NCI-H187 (cell line): ENCODE results near the gene GDPD5.

Experiments
- DNase-seq, 2 experiments: peaks; one replicate each; lab custom pipeline; 2025; lab: John Stamatoyannopoulos, UW

Gene GDPD5, protein sequence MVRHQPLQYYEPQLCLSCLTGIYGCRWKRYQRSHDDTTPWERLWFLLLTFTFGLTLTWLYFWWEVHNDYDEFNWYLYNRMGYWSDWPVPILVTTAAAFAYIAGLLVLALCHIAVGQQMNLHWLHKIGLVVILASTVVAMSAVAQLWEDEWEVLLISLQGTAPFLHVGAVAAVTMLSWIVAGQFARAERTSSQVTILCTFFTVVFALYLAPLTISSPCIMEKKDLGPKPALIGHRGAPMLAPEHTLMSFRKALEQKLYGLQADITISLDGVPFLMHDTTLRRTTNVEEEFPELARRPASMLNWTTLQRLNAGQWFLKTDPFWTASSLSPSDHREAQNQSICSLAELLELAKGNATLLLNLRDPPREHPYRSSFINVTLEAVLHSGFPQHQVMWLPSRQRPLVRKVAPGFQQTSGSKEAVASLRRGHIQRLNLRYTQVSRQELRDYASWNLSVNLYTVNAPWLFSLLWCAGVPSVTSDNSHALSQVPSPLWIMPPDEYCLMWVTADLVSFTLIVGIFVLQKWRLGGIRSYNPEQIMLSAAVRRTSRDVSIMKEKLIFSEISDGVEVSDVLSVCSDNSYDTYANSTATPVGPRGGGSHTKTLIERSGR

DNA sequence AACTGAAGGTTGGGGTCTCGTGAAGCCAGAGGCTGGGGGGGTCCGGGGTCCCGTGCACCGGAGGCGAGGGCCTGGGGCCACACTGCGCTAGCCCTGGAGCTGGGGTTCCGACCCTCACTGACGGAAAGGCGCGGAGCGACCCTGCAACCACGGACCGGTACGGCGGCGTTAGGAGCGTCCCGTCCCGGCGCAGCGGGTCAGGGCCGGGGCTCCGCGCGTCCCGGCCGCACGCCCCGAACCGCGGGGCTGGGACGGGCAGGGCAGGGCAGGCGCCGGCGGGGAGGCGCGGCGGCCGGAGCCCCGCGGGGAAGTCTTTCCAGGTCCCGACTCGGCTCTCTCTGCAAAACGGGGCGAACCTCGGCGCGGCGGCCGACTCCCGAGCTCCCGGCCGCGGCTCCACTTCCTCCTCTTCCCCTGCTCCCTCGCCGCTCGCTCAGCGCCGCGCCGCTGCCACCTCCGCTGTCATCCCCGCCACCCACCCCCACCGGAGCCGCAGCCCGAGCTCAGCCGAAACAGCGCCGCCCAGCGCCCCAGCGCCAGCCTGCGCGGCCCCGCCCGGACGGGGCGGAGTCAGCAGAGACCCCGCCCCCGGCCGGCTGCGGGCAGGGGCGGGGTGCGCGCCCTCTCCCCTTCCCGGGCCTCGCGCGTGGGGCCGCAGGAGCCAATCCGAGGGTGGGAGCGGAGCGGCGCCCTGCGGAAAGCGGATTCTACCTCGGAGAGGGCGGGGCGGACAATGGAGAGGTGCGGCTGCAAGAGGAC lies at the start of gene GDPD5:
Gene GDPD5 (minus strand): TSS at position 509 of the 759 bp plus-strand sequence. CDS start 48,206 bp downstream, outside the sequence.
- DNase-seq = peak; percentile 75 to 86

DNA sequence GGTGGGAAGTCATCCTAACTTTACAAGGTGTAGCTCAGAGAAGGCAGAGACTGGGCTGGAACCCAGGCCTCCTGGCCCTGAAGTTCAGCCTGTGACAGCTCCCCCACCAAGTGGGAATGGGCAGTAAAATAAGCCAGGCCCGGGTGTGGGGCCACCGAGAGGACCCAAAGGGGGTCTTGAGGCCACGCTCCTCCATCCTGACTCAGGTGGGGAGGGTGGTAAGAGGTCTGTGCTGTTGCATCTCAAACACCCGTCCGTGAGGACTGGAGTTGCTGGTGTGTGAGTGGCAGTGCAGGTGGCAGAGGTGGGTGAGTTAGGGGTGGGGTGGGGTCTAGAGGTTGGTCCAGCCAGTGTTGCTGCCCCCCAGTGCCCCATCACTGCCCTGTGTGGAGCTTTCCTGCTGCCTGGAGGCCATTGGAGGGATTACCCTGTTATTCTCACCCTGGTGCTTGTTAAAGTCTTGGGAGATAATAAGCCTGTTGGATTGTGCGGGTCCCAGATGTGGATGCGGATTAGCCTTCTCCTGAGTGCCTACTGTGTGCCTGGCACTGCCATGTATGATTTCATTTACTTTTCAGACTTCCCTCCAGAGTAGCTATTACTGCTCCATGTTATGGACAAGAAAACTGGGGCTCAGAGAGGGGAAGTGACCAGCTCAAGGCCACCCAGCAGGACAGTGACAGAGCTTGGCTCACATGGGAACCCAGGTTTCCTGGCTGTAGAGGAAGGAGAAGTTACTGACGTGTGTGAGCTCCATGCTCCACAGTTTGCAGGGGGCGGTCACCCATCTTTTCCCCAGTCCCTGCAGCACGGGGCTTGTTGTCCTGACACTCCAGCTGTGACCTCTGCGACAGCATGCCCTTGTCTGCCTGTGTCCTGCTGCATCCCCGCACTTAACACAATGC lies 49.2 kb upstream of the GDPD5 start:
- no peak for DNase-seq

DNA sequence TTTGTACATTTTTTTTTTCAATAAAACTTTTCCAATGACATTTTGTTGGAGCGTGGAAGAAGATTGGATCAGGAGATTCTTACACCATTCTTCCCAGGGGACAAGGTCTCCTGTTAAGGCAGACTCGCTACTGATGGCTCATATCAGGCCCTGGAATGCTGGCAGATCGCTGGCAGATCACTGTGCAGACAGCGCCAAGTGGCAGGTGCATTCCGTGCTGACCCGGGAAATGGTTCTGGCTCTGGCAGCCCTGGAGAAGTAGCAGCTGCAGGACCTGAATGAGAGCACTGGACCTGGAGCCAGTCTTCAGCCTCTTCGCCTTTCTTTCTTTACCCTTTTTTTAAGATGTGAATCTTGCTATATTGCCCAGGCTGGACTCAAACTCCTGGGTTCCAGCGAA lies 47.0 kb upstream of the GDPD5 start:
- no peak for DNase-seq

DNA sequence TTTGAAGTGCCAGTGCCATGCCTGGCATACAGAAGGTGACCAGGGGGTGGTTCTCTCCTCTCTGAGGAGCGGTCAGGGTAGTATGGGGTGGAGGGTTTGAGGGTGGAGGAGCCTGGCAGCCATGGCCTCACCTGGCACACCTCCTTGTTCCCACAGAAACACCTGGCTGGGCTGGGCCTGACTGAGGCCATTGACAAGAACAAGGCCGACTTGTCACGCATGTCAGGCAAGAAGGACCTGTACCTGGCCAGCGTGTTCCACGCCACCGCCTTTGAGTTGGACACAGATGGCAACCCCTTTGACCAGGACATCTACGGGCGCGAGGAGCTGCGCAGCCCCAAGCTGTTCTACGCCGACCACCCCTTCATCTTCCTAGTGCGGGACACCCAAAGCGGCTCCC lies 45.9 kb upstream of the GDPD5 start:
- no peak for DNase-seq

DNA sequence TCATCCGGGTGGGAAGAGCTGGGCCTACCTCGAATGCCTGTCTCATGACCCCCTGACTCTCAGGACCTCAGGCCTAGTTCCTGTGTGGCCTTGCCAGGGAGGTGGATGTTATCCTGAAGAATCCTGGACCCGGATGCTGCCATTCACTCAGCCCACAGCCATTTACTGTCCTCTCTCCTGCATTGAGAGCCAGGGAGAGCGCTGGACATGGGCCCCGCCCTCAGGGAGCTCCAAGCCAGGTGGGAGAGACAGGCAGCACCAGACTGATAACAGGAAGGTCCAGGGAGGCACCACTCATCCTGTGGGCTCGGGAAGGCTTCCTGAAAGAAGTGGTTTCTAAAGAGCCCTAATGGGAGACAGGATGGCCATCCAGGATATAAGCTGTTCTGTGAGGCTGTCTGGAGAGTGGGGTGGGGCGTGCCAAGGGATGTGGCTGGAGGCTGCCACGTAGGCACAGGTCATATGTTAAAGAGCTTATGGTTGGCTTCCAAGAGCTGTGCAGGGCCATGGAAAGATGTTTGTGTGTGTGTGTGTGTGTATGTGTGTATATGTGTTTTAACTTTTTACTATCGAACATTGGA lies 44.9 kb upstream of the GDPD5 start:
- DNase-seq = peak; percentile 25

DNA sequence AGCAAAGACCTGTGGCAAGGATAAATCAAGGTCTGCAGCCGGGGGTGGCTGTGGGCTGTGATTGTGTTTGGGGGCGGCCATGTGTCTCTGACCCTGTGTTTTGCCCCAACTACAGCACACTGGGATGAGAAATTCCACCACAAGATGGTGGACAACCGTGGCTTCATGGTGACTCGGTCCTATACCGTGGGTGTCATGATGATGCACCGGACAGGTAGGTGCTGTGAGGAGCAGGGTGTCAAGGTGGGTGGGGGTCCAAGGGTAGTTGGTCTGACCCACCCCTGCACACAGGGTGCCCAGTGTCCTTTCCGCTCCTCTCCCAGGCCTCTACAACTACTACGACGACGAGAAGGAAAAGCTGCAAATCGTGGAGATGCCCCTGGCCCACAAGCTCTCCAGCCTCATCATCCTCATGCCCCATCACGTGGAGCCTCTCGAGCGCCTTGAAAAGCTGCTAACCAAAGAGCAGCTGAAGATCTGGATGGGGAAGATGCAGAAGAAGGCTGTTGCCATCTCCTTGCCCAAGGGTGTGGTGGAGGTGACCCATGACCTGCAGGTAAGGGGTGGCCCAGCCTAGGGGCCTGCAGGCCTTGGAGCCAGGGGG lies 43.0 kb upstream of the GDPD5 start:
- DNase-seq = no peak

DNA sequence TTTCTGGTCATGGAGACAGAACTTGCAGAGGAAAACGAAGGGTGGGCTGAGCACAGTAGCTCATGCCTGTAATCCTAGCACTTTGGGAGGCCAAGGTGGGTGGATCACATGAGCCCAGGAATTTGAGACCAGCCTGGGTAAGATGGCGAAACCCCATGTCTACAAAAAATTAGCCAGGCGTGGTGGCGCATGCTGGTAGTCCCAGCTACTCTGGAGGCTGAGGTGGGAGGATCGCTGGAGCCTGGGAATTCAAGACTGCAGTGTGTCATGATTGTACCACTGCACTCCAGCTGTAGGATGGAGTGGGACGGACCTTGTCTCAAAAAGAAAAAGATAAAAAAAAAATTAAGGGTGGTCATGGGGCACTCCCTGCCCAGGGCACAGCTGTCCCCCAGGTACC lies 42.2 kb upstream of the GDPD5 start:
- DNase-seq = no peak

DNA sequence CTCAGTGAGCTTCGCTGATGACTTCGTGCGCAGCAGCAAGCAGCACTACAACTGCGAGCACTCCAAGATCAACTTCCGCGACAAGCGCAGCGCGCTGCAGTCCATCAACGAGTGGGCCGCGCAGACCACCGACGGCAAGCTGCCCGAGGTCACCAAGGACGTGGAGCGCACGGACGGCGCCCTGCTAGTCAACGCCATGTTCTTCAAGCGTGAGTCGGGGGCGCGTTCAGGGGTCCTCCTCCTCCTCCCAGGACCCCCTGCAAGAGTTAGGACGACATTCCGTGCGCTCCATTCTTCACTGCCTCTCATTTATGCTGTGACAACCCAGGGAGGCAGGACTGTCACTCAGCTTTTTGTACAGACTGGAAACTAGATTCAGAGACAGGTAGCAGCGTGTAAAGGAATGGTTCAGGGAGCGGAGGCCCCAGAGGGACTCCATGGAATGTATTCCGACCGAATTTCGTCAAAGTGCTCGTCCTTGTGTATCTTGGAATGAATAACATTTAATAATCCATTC lies 41.1 kb upstream of the GDPD5 start:
- no peak for DNase-seq

DNA sequence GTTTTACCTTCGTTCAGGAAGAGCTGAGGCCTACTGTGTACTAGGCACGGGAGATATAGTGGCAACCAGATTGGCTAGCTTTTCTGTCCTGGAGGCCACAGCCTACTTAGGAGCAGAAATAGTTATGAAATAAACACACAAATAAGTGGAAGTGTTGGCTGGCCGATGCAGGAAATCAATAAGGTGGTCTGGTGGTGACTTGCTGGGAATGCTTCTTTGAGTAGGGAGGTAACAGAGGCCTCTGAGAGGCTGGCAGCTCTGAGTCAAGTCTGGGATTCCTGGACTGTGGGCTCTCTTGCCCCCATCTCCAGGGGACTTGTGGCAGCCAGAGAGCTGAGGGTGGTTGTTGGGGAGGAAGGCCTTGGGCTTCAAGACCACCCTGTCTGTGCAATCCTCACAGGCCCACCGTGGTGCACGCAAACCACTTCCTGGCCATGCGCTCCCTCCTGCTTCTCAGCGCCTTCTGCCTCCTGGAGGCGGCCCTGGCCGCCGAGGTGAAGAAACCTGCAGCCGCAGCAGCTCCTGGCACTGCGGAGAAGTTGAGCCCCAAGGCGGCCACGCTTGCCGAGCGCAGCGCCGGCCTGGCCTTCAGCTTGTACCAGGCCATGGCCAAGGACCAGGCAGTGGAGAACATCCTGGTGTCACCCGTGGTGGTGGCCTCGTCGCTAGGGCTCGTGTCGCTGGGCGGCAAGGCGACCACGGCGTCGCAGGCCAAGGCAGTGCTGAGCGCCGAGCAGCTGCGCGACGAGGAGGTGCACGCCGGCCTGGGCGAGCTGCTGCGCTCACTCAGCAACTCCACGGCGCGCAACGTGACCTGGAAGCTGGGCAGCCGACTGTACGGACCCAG lies 40.4 kb upstream of the GDPD5 start:
- no peak for DNase-seq

DNA sequence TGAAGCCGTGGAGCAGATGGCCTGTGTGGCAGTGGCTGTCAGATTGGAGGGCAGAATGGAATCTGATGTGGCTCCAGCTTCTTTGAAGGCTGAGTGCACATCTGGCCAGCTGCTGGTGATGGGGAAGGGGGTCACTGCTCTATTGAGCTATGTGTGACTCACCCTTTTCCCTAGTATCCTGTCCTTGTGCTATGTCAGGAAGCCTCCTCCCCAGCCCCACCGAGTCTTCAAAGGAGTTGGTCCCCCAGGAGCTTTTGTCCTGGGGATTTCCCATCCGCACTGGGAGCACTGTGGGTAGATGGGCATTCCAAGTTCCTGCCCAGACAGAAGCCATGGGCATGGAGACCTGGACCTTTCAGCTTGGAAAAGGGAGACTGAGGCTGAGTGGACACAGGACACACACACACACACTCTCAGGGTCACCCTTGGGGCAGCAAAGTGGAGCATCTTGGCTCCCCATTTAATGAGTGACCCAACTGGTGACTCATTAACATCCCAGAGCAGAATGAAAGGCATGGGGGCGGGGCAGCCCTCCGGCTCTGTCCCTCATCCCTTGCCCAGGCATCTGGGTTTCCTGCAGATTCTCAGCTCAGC lies 39.6 kb upstream of the GDPD5 start:
- DNase-seq = no peak

DNA sequence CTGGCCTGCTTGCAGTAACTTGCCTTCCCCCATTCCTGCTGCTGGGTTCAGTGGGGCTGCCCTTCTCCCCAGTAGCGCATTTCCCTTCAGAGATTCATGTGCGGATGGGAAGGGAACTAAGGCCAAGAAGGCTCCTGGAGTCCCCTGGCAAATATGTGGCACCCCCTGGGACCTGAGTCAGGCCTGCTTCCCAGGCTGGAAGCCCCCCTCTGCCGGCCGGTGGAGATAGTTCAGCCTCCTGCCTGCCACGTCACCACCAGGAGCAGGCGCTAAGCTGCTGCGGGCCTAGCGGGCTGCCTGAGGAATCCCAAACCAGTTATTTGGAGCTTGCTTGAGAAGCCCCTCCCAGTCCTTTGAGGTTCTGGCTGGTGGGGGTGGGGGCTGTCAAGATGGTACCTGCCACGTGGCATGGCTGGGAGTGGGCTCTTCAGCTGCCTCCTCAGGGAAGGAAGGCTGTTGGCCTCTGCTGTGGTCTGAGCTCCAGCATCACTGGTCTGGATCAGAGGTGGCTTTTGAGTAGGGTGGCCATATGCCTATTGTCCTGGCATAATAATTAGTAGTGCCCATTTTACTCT lies 38.3 kb upstream of the GDPD5 start:
- no peak for DNase-seq

DNA sequence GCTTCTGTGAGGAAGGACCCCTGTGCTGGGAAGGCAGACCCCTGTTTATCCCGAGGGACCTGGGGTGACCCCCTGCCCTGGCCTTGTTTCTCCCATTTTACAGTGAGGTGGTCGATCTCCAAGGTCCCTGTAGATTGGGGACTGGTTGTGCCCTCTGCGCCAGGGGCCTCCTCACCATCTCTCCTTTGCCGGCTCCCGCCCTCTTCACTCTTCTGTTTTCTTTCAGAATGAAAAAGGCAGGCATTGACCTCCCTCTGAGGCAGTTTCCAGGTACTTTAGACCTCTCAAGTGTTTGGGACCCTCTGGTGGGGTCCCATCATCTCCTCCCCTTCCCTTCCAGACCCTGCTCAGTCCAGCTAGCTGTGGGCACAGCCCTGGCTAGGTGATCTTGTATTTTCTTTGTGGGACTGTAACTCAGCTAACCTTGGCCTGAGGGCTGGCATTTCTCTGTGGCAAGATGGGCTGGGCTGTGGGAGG lies 37.8 kb upstream of the GDPD5 start:
- DNase-seq = no peak

DNA sequence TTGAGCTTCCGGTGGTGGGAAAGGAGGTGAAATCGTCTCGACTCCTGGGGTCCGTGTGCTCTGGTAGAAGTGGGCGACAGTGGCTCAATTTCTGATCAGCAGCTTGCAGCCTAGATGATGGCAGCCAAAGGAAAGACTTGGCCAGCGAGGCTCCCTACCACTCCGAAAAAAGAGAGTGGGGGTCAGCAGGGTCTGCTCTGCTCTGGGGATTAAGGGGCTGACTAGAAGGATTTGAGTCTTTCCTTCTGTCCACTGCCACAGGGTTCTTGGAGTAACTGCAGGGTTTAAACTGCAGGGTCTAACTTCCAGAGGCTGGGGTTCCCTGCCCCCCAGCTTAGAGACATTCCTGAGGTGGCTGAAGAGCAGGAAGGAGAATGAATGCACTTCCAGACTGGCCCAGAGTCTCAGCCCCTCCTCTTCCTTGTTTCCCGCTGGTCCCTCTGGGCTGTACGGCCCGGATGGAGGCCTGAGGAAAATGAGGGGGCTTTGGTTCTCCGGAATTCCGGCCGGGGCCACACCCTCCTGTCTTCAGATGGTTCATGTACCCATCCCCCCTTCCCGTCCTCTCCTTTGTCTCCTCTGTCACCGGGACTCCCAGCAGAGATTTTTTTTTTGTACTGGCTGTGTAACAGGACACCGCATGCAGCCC lies 37.2 kb upstream of the GDPD5 start:
- no peak for DNase-seq

DNA sequence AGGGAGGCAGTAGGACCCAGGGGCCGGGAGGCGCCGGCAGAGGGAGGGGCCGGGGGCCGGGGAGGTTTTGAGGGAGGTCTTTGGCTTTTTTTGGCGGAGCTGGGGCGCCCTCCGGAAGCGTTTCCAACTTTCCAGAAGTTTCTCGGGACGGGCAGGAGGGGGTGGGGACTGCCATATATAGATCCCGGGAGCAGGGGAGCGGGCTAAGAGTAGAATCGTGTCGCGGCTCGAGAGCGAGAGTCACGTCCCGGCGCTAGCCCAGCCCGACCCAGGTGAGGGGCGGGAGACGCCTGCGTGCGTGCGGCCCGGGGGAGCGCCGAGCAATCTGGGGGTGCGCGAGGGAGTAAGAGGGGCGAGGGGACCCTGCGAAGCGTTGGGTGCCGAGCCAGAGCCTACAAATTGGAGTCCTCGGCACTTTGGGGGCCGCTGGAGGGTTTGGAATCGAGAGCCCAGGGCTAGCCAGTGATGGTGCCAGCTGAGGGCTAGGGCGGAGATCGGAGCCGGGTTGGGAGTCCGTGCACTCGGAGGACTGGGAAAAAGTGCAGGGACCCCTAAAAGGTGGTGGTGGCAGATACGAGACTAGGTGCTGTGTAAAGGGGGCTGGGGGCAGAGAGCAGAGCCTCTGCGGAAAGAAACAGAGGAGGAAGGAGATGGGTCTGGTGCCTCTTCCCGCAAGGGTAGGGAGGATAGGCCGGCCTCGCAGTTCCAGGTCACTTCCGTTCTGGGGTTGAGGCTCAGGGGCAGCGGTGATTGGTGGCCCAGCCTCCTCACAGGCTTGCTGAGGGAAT lies 36.5 kb upstream of the GDPD5 start, which contains the start of gene SERPINH1:
Gene SERPINH1 (plus strand): TSS at position 206 of the 788 bp plus-strand sequence. CDS start 4,097 bp downstream, outside the sequence.
- DNase-seq = no peak

DNA sequence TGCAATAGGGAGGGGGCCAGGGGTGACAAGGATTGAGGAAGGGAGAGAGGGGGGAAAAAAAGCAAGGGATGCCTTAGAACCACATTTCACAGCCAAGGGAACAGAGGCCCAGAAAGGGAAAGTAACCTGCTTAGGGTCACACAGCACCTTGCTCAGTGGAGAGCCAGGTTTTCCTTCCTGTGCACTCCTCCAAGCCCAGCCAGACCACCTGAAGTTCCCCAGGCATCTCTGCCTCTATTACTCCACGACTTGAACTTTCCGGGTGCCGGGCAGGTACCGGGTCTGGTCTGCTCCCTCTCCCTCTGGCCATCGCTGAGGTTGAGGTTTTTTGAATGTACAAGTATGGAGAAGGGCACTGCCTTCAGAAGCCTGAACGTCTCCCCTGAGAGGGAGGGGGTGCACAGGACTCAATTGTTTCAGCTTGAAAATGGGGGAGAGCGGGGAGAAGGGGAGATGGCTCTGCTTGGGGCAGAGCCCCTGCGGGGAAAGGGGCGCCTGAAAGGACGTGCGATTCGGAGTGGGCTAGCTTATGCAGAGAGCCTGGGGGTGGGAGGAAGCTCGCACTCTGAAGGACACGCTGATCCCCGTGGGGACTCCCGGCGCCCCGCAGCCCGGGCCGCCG lies 35.8 kb upstream of the GDPD5 start:
- DNase-seq = no peak

DNA sequence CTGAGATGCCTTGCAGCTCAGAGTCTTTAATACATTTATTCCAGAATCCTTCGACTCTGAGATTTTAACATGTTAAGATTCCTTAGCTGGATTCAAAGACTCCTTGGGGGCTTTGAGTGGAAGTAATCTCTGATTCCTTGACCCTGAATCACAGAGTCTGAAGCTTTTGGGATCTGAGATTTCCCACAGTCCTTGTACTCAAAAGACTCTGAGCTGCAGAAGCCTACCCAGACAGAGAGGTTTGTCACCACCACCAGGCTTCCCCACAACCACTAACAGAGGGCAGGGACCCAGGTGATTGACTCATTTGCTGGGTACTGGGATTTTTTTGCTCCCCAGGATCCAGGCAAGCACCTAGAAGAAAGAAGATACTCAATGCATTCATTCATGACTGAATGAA lies 34.9 kb upstream of the GDPD5 start:
- DNase-seq = no peak
